MG63 (cell line): ENCODE measurements around the gene DOCK7. TPM values are rescaled to one million over a fixed set of nuclear protein-coding genes. Genes with fewer than 3 reads are reported as not detected.
A peak's percentile ranks its signal among the peaks of the same experiment; 100 is the strongest.
"Not testable (repeated sequence)": the region's sequence is repeated elsewhere in the genome, so short reads cannot be mapped to it uniquely, and the experiment has no call there.

Experiments used
- DNase-seq: peaks from one replicate; pipeline ENCODE4 v3.0.0-alpha.2; 2020
- H3K27me3 ChIP-seq: fragments of 250-450 bp; sonication (Bioruptor Pico); 2 replicates; pipeline ENCODE4 v1.5.1; 2020; ENCODE audit warnings: mild to moderate bottlenecking, moderate library complexity
- H3K36me3 ChIP-seq: fragments of 250-450 bp; sonication (Bioruptor Pico); 2 replicates; pipeline ENCODE4 v1.5.1; 2020; ENCODE audit warnings: mild to moderate bottlenecking, moderate library complexity
- H3K4me3 ChIP-seq: fragments of 250-450 bp; sonication (Bioruptor Pico); 2 replicates; pipeline ENCODE4 v1.5.1; 2020; ENCODE audit warnings: mild to moderate bottlenecking, moderate library complexity
- H3K9me3 ChIP-seq: fragments of 250-450 bp; sonication (Bioruptor Pico); 2 replicates; pipeline ENCODE4 v1.5.1; 2020; ENCODE audit warnings: mild to moderate bottlenecking, moderate library complexity
- total RNA-seq: library from RNA; depleted of rRNA; stranded (reverse); fragments of >200 nt; shearing (Covaris generic); gene quantifications from 2 replicates; pipeline ENCODE4 v1.2.3, GENCODE V29; 2014; ENCODE audit warnings: low replicate concordance; rRNA removed

Gene DOCK7
- total RNA-seq = 21.9 and 29.2 TPM in 2 replicates

- peak; percentile 82 for DNase-seq
- no peaks in the 10 kb centered on the region for H3K27me3 ChIP-seq
- H3K4me3 ChIP-seq = peak within 1 kb of the TSS; percentile 65
- peaks cover 3% of the 10 kb centered on the region for H3K36me3 ChIP-seq
- no peaks in the 10 kb centered on the region for H3K9me3 ChIP-seq
Observed at GRCh38 chr1:62687903-62688686, at the start of gene DOCK7. Gene DOCK7 (minus strand): TSS chr1:62688386. CDS start chr1:62688264, 122 bp downstream.

GRCh38 chr1:62735491-62736171 lies 47.4 kb upstream of the DOCK7 start:
- no peak for DNase-seq
- Histone ChIP-seq H3K4me3 (no peak overlapping the region), H3K9me3 (0 out of 2 replicates have a peak, but pooled peaks cover 3% of the 10 kb centered on the region), H3K36me3 (no peaks in the 10 kb centered on the region), H3K27me3 (no peaks in the 10 kb centered on the region)

GRCh38 chr1:62732331-62732730 lies 44.1 kb upstream of the DOCK7 start:
- H3K4me3 ChIP-seq = no peak overlapping the region
- no peaks in the 10 kb centered on the region for H3K36me3 ChIP-seq
- no peaks in the 10 kb centered on the region for H3K9me3 ChIP-seq
- no peak for DNase-seq
- H3K27me3 ChIP-seq = no peaks in the 10 kb centered on the region

GRCh38 chr1:62728963-62729362 lies 40.8 kb upstream of the DOCK7 start:
- Histone ChIP-seq H3K27me3 (no peaks in the 10 kb centered on the region), H3K4me3 (no peak overlapping the region), H3K36me3 (no peaks in the 10 kb centered on the region), H3K9me3 (no peaks in the 10 kb centered on the region)
- no peak for DNase-seq

- H3K36me3 ChIP-seq = no peaks in the 10 kb centered on the region
- no peaks in the 10 kb centered on the region for H3K9me3 ChIP-seq
- no peak overlapping the region for H3K4me3 ChIP-seq
- no peak for DNase-seq
- no peaks in the 10 kb centered on the region for H3K27me3 ChIP-seq
Observed at GRCh38 chr1:62727656-62728407, 39.6 kb upstream of the DOCK7 start.

GRCh38 chr1:62726011-62726442 lies 37.8 kb upstream of the DOCK7 start:
- Histone ChIP-seq H3K27me3 (no peaks in the 10 kb centered on the region), H3K4me3 (no peak overlapping the region), H3K9me3 (no peaks in the 10 kb centered on the region), H3K36me3 (no peaks in the 10 kb centered on the region)
- DNase-seq = no peak

- Histone ChIP-seq H3K36me3 (no peaks in the 10 kb centered on the region), H3K4me3 (peak overlapping the region; percentile 16)
Observed at GRCh38 chr1:62725255-62725654, 37.1 kb upstream of the DOCK7 start.

GRCh38 chr1:62724430-62724829 lies 36.2 kb upstream of the DOCK7 start:
- Histone ChIP-seq H3K27me3 (no peaks in the 10 kb centered on the region), H3K9me3 (no peaks in the 10 kb centered on the region), H3K4me3 (no peak overlapping the region), H3K36me3 (no peaks in the 10 kb centered on the region)
- DNase-seq = no peak

More at GRCh38 chr1:62725255-62725654, 37.1 kb upstream of the DOCK7 start:
- peak; percentile 69 for DNase-seq
- Histone ChIP-seq H3K9me3 (no peaks in the 10 kb centered on the region), H3K27me3 (no peaks in the 10 kb centered on the region)

- Histone ChIP-seq H3K27me3 (no peaks in the 10 kb centered on the region), H3K9me3 (no peaks in the 10 kb centered on the region), H3K36me3 (no peaks in the 10 kb centered on the region), H3K4me3 (no peak overlapping the region)
- DNase-seq = no peak
Observed at GRCh38 chr1:62723883-62724282, 35.7 kb upstream of the DOCK7 start.

GRCh38 chr1:62722796-62723195 lies 34.6 kb upstream of the DOCK7 start:
- Histone ChIP-seq H3K9me3 (no peaks in the 10 kb centered on the region), H3K4me3 (no peak overlapping the region), H3K27me3 (no peaks in the 10 kb centered on the region), H3K36me3 (no peaks in the 10 kb centered on the region)
- no peak for DNase-seq

- H3K36me3 ChIP-seq = no peaks in the 10 kb centered on the region
- DNase-seq = no peak
- no peaks in the 10 kb centered on the region for H3K9me3 ChIP-seq
- H3K4me3 ChIP-seq = no peak overlapping the region
- H3K27me3 ChIP-seq = no peaks in the 10 kb centered on the region
Observed at GRCh38 chr1:62720946-62721554, 32.9 kb upstream of the DOCK7 start.

GRCh38 chr1:62718400-62718799 lies 30.2 kb upstream of the DOCK7 start:
- not testable (repeated sequence) for H3K9me3 ChIP-seq, DNase-seq, H3K27me3 ChIP-seq, H3K4me3 ChIP-seq, H3K36me3 ChIP-seq

GRCh38 chr1:62717483-62717882 lies 29.3 kb upstream of the DOCK7 start:
- H3K9me3 ChIP-seq = no peaks in the 10 kb centered on the region
- no peaks in the 10 kb centered on the region for H3K27me3 ChIP-seq
- H3K36me3 ChIP-seq = no peaks in the 10 kb centered on the region
- H3K4me3 ChIP-seq = no peak overlapping the region
- no peak for DNase-seq

- Histone ChIP-seq H3K9me3 (no peaks in the 10 kb centered on the region), H3K36me3 (no peaks in the 10 kb centered on the region), H3K4me3 (no peak overlapping the region), H3K27me3 (no peaks in the 10 kb centered on the region)
- DNase-seq = no peak
Observed at GRCh38 chr1:62716397-62716796, 28.2 kb upstream of the DOCK7 start.

- H3K36me3 ChIP-seq = no peaks in the 10 kb centered on the region
- DNase-seq = no peak
- no peaks in the 10 kb centered on the region for H3K27me3 ChIP-seq
- H3K9me3 ChIP-seq = no peaks in the 10 kb centered on the region
- H3K4me3 ChIP-seq = no peak overlapping the region
Observed at GRCh38 chr1:62712336-62713243, 24.4 kb upstream of the DOCK7 start.

- no peaks in the 10 kb centered on the region for H3K9me3 ChIP-seq
- no peaks in the 10 kb centered on the region for H3K36me3 ChIP-seq
- H3K27me3 ChIP-seq = no peaks in the 10 kb centered on the region
- no peak overlapping the region for H3K4me3 ChIP-seq
- no peak for DNase-seq
Observed at GRCh38 chr1:62707744-62708120, 19.5 kb upstream of the DOCK7 start.
